H9 (cell line): ENCODE measurements around the gene SNX14. TPM values are rescaled to one million over a fixed set of nuclear protein-coding genes. Genes with fewer than 3 reads are reported as not detected.

Source experiments
- DNase-seq: peaks from one replicate; pipeline ENCODE4 v3.0.0-alpha.2; 2017
- H2AFZ ChIP-seq: one replicate; pipeline ENCODE4 v1.6.1; 2013; ENCODE audit warnings: mild to moderate bottlenecking, low read length, control low read depth, moderate library complexity
- H2AK5ac ChIP-seq: 2 replicates; pipeline ENCODE4 v1.6.1; 2013; ENCODE audit warnings: low read length, control low read depth, mixed read lengths; ENCODE audit not compliant: insufficient read length
- H2BK120ac ChIP-seq: one replicate; pipeline ENCODE4 v1.6.1; 2013; ENCODE audit warnings: low read depth, mild to moderate bottlenecking, low read length, control low read depth, inconsistent platforms; ENCODE audit not compliant: poor library complexity, severe bottlenecking
- H2BK12ac ChIP-seq: 2 replicates; pipeline ENCODE4 v1.6.1; 2013; ENCODE audit warnings: low read length, control low read depth, mixed read lengths, low read depth; ENCODE audit not compliant: insufficient read length
- H2BK15ac ChIP-seq: 2 replicates; pipeline ENCODE4 v1.6.1; 2013; ENCODE audit warnings: low read depth, low read length, control low read depth
- H2BK20ac ChIP-seq: one replicate; pipeline ENCODE4 v1.6.1; 2013; ENCODE audit warnings: low read depth, mild to moderate bottlenecking, low read length, control low read depth, inconsistent platforms; ENCODE audit not compliant: poor library complexity, severe bottlenecking
- H2BK5ac ChIP-seq: 2 replicates; pipeline ENCODE4 v1.6.1; 2013; ENCODE audit warnings: low read length, control low read depth, mixed read lengths; ENCODE audit not compliant: insufficient read length
- H3K14ac ChIP-seq: 2 replicates; pipeline ENCODE4 v1.6.1; 2013; ENCODE audit warnings: low read length, control low read depth; ENCODE audit not compliant: insufficient read depth
- H3K18ac ChIP-seq: 2 replicates; pipeline ENCODE4 v1.6.1; 2013; ENCODE audit warnings: low read depth, mild to moderate bottlenecking, mixed read lengths, low read length, control low read depth; ENCODE audit not compliant: insufficient read length
- H3K23ac ChIP-seq: 2 replicates; pipeline ENCODE4 v1.6.1; 2013; ENCODE audit warnings: low read length, control low read depth, mixed read lengths, low read depth; ENCODE audit not compliant: insufficient read length
- H3K23me2 ChIP-seq: 2 replicates; pipeline ENCODE4 v1.6.1; 2013; ENCODE audit warnings: low read depth, mild to moderate bottlenecking, mixed read lengths, low read length, control low read depth; ENCODE audit not compliant: insufficient read length, poor library complexity, severe bottlenecking
- H3K27ac ChIP-seq: 2 replicates; pipeline ENCODE4 v1.5.1; 2013; ENCODE audit warnings: low read length, control low read depth, mixed read lengths, low read depth; ENCODE audit not compliant: insufficient read length
- H3K27me3 ChIP-seq: 2 replicates; pipeline ENCODE4 v1.6.1; 2013; ENCODE audit warnings: low read length, control low read depth, inconsistent platforms; ENCODE audit not compliant: insufficient read depth
- H3K4ac ChIP-seq: 2 replicates; pipeline ENCODE4 v1.6.1; 2013; ENCODE audit warnings: low read depth, mild to moderate bottlenecking, control low read depth, inconsistent platforms, low read length, moderate library complexity
- H3K4me1 ChIP-seq: 2 replicates; pipeline ENCODE4 v1.6.1; 2013; ENCODE audit warnings: low read length, control low read depth, inconsistent platforms; ENCODE audit not compliant: insufficient read depth
- H3K4me2 ChIP-seq: 2 replicates; pipeline ENCODE4 v1.6.1; 2013; ENCODE audit warnings: low read length, control low read depth, mixed read lengths; ENCODE audit not compliant: insufficient read length, insufficient read depth
- H3K56ac ChIP-seq: 2 replicates; pipeline ENCODE4 v1.6.1; 2013; ENCODE audit warnings: low read depth, mild to moderate bottlenecking, mixed read lengths, low read length, control low read depth; ENCODE audit not compliant: insufficient read length
- H3K79me1 ChIP-seq: 2 replicates; pipeline ENCODE4 v1.6.1; 2013; ENCODE audit warnings: low read depth, mild to moderate bottlenecking, moderate library complexity, low read length, control low read depth, inconsistent platforms; ENCODE audit not compliant: insufficient read depth, poor library complexity, severe bottlenecking
- H3K79me2 ChIP-seq: 2 replicates; pipeline ENCODE4 v1.6.1; 2013; ENCODE audit warnings: low read length, control low read depth, inconsistent platforms; ENCODE audit not compliant: insufficient read depth
- H3K9ac ChIP-seq: 2 replicates; pipeline ENCODE4 v1.6.1; 2013; ENCODE audit warnings: low read length, control low read depth, mixed read lengths; ENCODE audit not compliant: insufficient read length; ENCODE audit errors: extremely low read depth
- H3K9me3 ChIP-seq: one replicate; pipeline ENCODE4 v1.6.1; 2013; ENCODE audit warnings: low read depth, low read length, inconsistent platforms; ENCODE audit not compliant: control insufficient read depth
- H3T11ph ChIP-seq: one replicate; pipeline ENCODE4 v1.6.1; 2013; ENCODE audit warnings: mild to moderate bottlenecking, low read length, control low read depth, inconsistent platforms
- H4K20me1 ChIP-seq: one replicate; pipeline ENCODE4 v1.6.1; 2013; ENCODE audit not compliant: control insufficient read depth, insufficient read length, insufficient read depth
- H4K5ac ChIP-seq: 2 replicates; pipeline ENCODE4 v1.6.1; 2013; ENCODE audit warnings: low read depth, mild to moderate bottlenecking, mixed read lengths, low read length, control low read depth; ENCODE audit not compliant: insufficient read length
- H4K8ac ChIP-seq: replicated peaks from 2 replicates; pipeline ENCODE4 v1.6.1; 2013; ENCODE audit warnings: low read length, control low read depth, mixed read lengths, low read depth; ENCODE audit not compliant: insufficient read length
- H4K91ac ChIP-seq: 2 replicates; pipeline ENCODE4 v1.6.1; 2013; ENCODE audit warnings: low read depth, mild to moderate bottlenecking, moderate library complexity, mixed read lengths, low read length, control low read depth; ENCODE audit not compliant: insufficient read length
- H3K27ac Mint-ChIP-seq, 3 experiments: 2 replicates in 2 of 3; 3 replicates in 1 of 3; pipeline ENCODE4 v1.8.0; 2020 to 2021; ENCODE audit warnings: mixed read lengths in 3 of 3, mild to moderate bottlenecking in 1 of 3, moderate library complexity in 1 of 3
- H3K27me3 Mint-ChIP-seq: 2 replicates; pipeline ENCODE4 v1.8.0; 2021; ENCODE audit warnings: low read depth, mild to moderate bottlenecking, moderate library complexity, mixed read lengths
- H3K36me3 Mint-ChIP-seq, 3 experiments: 2 replicates in 2 of 3; 3 replicates in 1 of 3; pipeline ENCODE4 v1.8.0; 2020 to 2021; ENCODE audit warnings: low read depth in 3 of 3, mixed read lengths in 3 of 3; ENCODE audit not compliant: insufficient read depth in 1 of 3
- H3K4me1 Mint-ChIP-seq, 2 experiments: 2 replicates each; pipeline ENCODE4 v1.8.0; 2020; ENCODE audit warnings: mixed read lengths in 2 of 2
- H3K4me3 Mint-ChIP-seq, 2 experiments: 2 replicates in 1 of 2; 3 replicates in 1 of 2; pipeline ENCODE4 v1.8.0; 2020 to 2021; ENCODE audit warnings: mild to moderate bottlenecking in 2 of 2, mixed read lengths in 2 of 2, moderate library complexity in 1 of 2
- H3K9me3 Mint-ChIP-seq, 2 experiments: 2 replicates in 1 of 2; 3 replicates in 1 of 2; pipeline ENCODE4 v1.8.0; 2020; ENCODE audit warnings: mild to moderate bottlenecking in 2 of 2, mixed read lengths in 2 of 2, moderate library complexity in 1 of 2
- CTCF ChIP-seq: fragments of 200-600 bp; sonication (generic); conservative IDR thresholded peaks from 3 replicates; pipeline ENCODE4 v1.8.0; 2021; ENCODE audit warnings: antibody characterized with exemption, mild to moderate bottlenecking
- WGBS: extraction: QIAGEN DNeasy Blood & Tissue Kit; methylation state at CpG from one replicate; pipeline ENCODE4 v1.1.7; 2013; ENCODE audit warnings: missing lambda C conversion rate, low lambda C conversion rate, mixed read lengths; ENCODE audit not compliant: insufficient read length; ENCODE audit errors: extremely low coverage; 5-methylcytosine and 5-hydroxymethylcytosine counted together
- total RNA-seq: library from RNA; stranded (reverse); gene quantifications from 2 replicates; pipeline ENCODE4 v1.2.1, GENCODE V29; 2021

SNX14 gene
- total RNA-seq, 1 experiment from 2014 or later, result 33.0 TPM

DNA sequence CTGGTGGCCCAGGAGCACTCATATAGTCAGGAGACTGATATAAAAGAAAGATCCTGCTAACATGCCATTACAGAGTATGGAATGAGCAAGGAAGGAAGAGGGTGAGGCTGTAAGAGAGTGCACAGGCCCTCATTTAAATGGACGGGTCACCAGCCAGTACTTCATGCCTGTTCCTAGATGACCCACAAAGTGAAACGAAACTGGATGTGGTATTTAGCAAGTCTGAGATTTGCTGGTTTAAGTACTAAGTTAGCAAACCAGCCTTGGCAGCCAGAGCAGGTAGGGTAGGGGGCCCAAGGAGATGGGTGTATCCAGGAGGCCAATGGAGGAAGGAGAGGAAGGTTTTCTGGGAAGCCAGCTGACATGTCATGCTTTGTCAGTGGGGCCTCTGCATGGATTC, 127.9 kb downstream of the SNX14 start:
- H3K56ac ChIP-seq, result no peak overlapping the region
- no peak overlapping the region for H3K27ac ChIP-seq
- H3K27ac Mint-ChIP-seq, result no peak overlapping the region

More for the DNA sequence above, 127.9 kb downstream of the SNX14 start:
- no peaks in the 10 kb centered on the region for H3K27me3 Mint-ChIP-seq
- no peak overlapping the region for H2BK120ac ChIP-seq
- H4K5ac ChIP-seq, result no peak overlapping the region
- no peak overlapping the region for H3K23ac ChIP-seq
- no peak overlapping the region for H4K91ac ChIP-seq
- no peak overlapping the region for H2BK12ac ChIP-seq
- no peaks in the 10 kb centered on the region for H3K36me3 Mint-ChIP-seq
- H3K79me1 ChIP-seq, result no peaks in the 10 kb centered on the region
- no peak overlapping the region for H2BK5ac ChIP-seq
- H3K9me3 Mint-ChIP-seq, result no peaks in the 10 kb centered on the region
- H2BK15ac ChIP-seq, result no peak overlapping the region
- no peak overlapping the region for H2AK5ac ChIP-seq
- H3K23me2 ChIP-seq, result no peaks in the 10 kb centered on the region
- no peak overlapping the region for H3T11ph ChIP-seq
- no peaks in the 10 kb centered on the region for H3K79me2 ChIP-seq
- H2AFZ ChIP-seq, result no peak overlapping the region
- H3K18ac ChIP-seq, result no peak overlapping the region
- peaks cover 0 to 2% of the 10 kb centered on the region in 2 experiments; a peak in 3 of 4 replicates for H3K4me1 Mint-ChIP-seq
- no peak for TF ChIP-seq CTCF
- no peak overlapping the region for H3K4me2 ChIP-seq
- H3K9ac ChIP-seq, result no peak overlapping the region
- no peaks in the 10 kb centered on the region for H4K20me1 ChIP-seq
- no peak overlapping the region for H3K14ac ChIP-seq
- no peaks in the 10 kb centered on the region for H3K27me3 ChIP-seq
- no peak overlapping the region for H4K8ac ChIP-seq
- no peak overlapping the region for H3K4me3 Mint-ChIP-seq
- H2BK20ac ChIP-seq, result no peak overlapping the region
- H3K4ac ChIP-seq, result no peak overlapping the region
- no CpG with 5 or more reads among the region's 2 CpGs for WGBS
- 0 out of 2 replicates have a peak, but pooled peaks cover 2% of the 10 kb centered on the region for H3K4me1 ChIP-seq
- H3K9me3 ChIP-seq, result no peaks in the 10 kb centered on the region
- DNase-seq, result no peak
